ENCODE measurements around the gene DDX42. TPM values are rescaled to one million over a fixed set of nuclear protein-coding genes. Genes with fewer than 3 reads are reported as not detected.
A peak's percentile ranks its signal among the peaks of the same experiment; 100 is the strongest.

The DDX42 gene
- total and polyA plus RNA-seq, 2 of the 13 experiments (the other 11 are each of a cell fraction or from before 2014, with no cell fraction given): 87.2 to 92.9 TPM

DNA sequence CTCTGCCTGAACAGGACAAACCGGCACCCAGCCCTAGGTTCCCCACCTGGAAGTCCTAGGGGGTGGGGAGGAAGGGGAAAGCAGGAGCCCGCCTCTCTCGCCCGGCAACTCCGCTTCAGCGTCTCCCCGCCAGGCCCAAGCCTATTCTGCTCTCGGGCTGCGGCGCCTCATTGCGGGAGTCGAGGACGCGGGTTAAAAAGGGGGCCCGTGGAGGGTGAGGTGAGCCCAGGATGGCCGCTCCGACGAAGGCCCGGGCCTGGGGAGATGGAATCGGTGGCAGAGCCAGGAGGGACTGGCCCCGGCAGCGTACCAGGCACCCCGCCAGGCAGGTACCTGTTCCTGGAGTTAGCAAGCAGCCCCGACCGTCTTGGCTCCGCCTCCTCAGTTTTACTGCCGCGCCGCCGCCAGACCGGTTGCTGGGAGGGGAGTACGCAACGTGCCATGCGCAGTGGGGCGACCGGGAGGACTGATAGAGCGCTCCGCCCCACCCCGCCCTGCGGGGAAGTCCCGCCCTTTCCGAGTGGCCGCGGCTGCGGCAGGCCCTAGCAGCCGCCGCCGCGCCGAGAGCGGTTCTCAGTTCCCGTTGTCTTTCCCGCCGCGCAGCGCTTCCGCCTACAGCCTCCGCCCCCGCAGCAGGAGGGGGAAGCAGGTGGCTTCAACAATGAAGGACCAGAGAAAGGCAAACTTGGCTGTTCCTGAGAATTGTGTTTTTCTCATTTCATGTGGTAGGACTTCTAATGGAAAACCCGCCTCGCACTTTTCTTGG, 32.4 kb upstream of the DDX42 start, which contains the start of gene STRADA (continued):
- TF ChIP-seq YY1 (IDR thresholded peaks at IDR 0.05; ENCODE audit: insufficient read depth, insufficient replicate concordance, low read depth, low read length) (peak; percentile 81), ZNF274 (CRISPR knock-in tag; IDR thresholded peaks at IDR 0.05) (0 out of 2 replicates have a peak, but pooled peaks have one; percentile 37), PAX8 (CRISPR knock-in tag; IDR thresholded peaks at IDR 0.05; ENCODE audit: borderline replicate concordance) (no peak), ETV5 (CRISPR knock-in tag; IDR thresholded peaks at IDR 0.05; ENCODE audit: borderline replicate concordance) (peak; percentile 83), SP4 (CRISPR knock-in tag; IDR thresholded peaks at IDR 0.05) (peak; percentile 84), POLR2A (IDR thresholded peaks at IDR 0.05; ENCODE audit: insufficient read depth in 1 of 2, low read depth in 2 of 2, low read length in 2 of 2) (peak; percentile 78 to 90), ZNF33A (CRISPR knock-in tag; IDR thresholded peaks at IDR 0.05; ENCODE audit: borderline replicate concordance) (0 out of 2 replicates have a peak, but pooled peaks have one; percentile 67), ZNF674 (CRISPR knock-in tag; IDR thresholded peaks at IDR 0.05; ENCODE audit: low read depth) (0 out of 2 replicates have a peak, but pooled peaks have one; percentile 8), SIN3B (IDR thresholded peaks at IDR 0.05; ENCODE audit: low read length) (peak; percentile 66; the same call in 1 of the 2 replicates), KDM4B (CRISPR knock-in tag; IDR thresholded peaks at IDR 0.05) (peak; percentile 59), ADNP (CRISPR knock-in tag; IDR thresholded peaks at IDR 0.05) (peak; percentile 65; the same call in 1 of the 2 replicates), ZFP36 (IDR thresholded peaks at IDR 0.05; ENCODE audit: borderline replicate concordance, low read depth, low read length, partially characterized antibody) (no peak), ZNF343 (CRISPR knock-in tag; IDR thresholded peaks at IDR 0.05) (0 out of 2 replicates have a peak, but pooled peaks have one; percentile 50), CBX2 (IDR thresholded peaks at IDR 0.05; ENCODE audit: low read depth, low read length) (no peak), CBX2 (CRISPR knock-in tag; IDR thresholded peaks at IDR 0.05; ENCODE audit: low read depth) (0 out of 2 replicates have a peak, but pooled peaks have one; percentile 34), ZNF629 (CRISPR knock-in tag; conservative IDR thresholded peaks at IDR 0.05) (no peak)
- TF ChIP-seq, protein P1, sequence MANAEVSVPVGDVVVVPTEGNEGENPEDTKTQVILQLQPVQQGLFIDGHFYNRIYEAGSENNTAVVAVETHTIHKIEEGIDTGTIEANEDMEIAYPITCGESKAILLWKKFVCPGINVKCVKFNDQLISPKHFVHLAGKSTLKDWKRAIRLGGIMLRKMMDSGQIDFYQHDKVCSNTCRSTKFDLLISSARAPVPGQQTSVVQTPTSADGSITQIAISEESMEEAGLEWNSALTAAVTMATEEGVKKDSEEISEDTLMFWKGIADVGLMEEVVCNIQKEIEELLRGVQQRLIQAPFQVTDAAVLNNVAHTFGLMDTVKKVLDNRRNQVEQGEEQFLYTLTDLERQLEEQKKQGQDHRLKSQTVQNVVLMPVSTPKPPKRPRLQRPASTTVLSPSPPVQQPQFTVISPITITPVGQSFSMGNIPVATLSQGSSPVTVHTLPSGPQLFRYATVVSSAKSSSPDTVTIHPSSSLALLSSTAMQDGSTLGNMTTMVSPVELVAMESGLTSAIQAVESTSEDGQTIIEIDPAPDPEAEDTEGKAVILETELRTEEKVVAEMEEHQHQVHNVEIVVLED (CRISPR knock-in tag; IDR thresholded peaks at IDR 0.05; ENCODE audit: borderline replicate concordance): peak; percentile 95
- TF ChIP-seq, protein P2, sequence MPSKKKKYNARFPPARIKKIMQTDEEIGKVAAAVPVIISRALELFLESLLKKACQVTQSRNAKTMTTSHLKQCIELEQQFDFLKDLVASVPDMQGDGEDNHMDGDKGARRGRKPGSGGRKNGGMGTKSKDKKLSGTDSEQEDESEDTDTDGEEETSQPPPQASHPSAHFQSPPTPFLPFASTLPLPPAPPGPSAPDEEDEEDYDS (CRISPR knock-in tag; IDR thresholded peaks at IDR 0.05): peak; percentile 94
- TF ChIP-seq, protein P3, sequence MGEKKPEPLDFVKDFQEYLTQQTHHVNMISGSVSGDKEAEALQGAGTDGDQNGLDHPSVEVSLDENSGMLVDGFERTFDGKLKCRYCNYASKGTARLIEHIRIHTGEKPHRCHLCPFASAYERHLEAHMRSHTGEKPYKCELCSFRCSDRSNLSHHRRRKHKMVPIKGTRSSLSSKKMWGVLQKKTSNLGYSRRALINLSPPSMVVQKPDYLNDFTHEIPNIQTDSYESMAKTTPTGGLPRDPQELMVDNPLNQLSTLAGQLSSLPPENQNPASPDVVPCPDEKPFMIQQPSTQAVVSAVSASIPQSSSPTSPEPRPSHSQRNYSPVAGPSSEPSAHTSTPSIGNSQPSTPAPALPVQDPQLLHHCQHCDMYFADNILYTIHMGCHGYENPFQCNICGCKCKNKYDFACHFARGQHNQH (CRISPR knock-in tag; IDR thresholded peaks at IDR 0.05): peak; percentile 86
- TF ChIP-seq, protein P4, sequence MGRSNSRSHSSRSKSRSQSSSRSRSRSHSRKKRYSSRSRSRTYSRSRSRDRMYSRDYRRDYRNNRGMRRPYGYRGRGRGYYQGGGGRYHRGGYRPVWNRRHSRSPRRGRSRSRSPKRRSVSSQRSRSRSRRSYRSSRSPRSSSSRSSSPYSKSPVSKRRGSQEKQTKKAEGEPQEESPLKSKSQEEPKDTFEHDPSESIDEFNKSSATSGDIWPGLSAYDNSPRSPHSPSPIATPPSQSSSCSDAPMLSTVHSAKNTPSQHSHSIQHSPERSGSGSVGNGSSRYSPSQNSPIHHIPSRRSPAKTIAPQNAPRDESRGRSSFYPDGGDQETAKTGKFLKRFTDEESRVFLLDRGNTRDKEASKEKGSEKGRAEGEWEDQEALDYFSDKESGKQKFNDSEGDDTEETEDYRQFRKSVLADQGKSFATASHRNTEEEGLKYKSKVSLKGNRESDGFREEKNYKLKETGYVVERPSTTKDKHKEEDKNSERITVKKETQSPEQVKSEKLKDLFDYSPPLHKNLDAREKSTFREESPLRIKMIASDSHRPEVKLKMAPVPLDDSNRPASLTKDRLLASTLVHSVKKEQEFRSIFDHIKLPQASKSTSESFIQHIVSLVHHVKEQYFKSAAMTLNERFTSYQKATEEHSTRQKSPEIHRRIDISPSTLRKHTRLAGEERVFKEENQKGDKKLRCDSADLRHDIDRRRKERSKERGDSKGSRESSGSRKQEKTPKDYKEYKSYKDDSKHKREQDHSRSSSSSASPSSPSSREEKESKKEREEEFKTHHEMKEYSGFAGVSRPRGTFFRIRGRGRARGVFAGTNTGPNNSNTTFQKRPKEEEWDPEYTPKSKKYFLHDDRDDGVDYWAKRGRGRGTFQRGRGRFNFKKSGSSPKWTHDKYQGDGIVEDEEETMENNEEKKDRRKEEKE (IDR thresholded peaks at IDR 0.05): no peak
- TF ChIP-seq, protein P5, sequence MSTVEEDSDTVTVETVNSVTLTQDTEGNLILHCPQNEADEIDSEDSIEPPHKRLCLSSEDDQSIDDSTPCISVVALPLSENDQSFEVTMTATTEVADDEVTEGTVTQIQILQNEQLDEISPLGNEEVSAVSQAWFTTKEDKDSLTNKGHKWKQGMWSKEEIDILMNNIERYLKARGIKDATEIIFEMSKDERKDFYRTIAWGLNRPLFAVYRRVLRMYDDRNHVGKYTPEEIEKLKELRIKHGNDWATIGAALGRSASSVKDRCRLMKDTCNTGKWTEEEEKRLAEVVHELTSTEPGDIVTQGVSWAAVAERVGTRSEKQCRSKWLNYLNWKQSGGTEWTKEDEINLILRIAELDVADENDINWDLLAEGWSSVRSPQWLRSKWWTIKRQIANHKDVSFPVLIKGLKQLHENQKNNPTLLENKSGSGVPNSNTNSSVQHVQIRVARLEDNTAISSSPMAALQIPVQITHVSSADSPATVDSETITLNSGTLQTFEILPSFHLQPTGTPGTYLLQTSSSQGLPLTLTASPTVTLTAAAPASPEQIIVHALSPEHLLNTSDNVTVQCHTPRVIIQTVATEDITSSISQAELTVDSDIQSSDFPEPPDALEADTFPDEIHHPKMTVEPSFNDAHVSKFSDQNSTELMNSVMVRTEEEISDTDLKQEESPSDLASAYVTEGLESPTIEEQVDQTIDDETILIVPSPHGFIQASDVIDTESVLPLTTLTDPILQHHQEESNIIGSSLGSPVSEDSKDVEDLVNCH (CRISPR knock-in tag; IDR thresholded peaks at IDR 0.05): no peak
